Ovary (tissue), 9 donors: ENCODE results near the gene KMT5C. TPM values are rescaled to one million over a fixed set of nuclear protein-coding genes. Genes with fewer than 3 reads are reported as not detected.

Experiments
- DNase-seq, 5 donors: peaks; one replicate each; pipeline ENCODE4 v3.0.0-alpha.2; 2019 to 2020
- H3K27ac ChIP-seq, 2 donors: fragments of 200-600 bp; one replicate each; pipeline versions ENCODE4 v1.5.1 to v1.8.0; 2019 to 2022
- H3K27me3 ChIP-seq: fragments of 200-600 bp; one replicate; pipeline ENCODE4 v1.8.0; 2022
- H3K36me3 ChIP-seq: fragments of 200-600 bp; sonication (generic); one replicate; pipeline ENCODE4 v1.5.1; 2019
- H3K4me1 ChIP-seq: one replicate; pipeline ENCODE4 v1.8.1; 2013; ENCODE audit warnings: mild to moderate bottlenecking, moderate library complexity; ENCODE audit not compliant: insufficient read depth
- H3K4me3 ChIP-seq: fragments of 200-600 bp; sonication (generic); one replicate; pipeline ENCODE4 v1.5.1; 2017
- H3K9me3 ChIP-seq, 2 donors: fragments of 200-600 bp in 1 of 2; sonication (generic) in 1 of 2; one replicate each; pipeline versions ENCODE4 v1.5.1 to v1.8.1; 2013 to 2019; ENCODE audit warnings: mild to moderate bottlenecking in 1 of 2, moderate library complexity in 1 of 2
- CTCF ChIP-seq, 3 donors: fragments of 450-650 bp in 2 of 3; fragments of 200-600 bp in 1 of 3; IDR thresholded peaks; one replicate each; pipeline versions ENCODE4 v1.5.1 to v1.8.0; 2016 to 2022; ENCODE audit warnings: antibody characterized with exemption in 3 of 3, mild to moderate bottlenecking in 1 of 3
- EP300 ChIP-seq: sonication (generic); formaldehyde crosslinking; IDR thresholded peaks from one replicate; pipeline ENCODE4 v1.6.1; 2017; ENCODE audit warnings: antibody characterized with exemption
- POLR2A ChIP-seq: fragments of 450-650 bp; IDR thresholded peaks from one replicate; pipeline ENCODE4 v1.6.1; 2017; ENCODE audit warnings: antibody characterized with exemption, mild to moderate bottlenecking, moderate library complexity
- WGBS, 3 donors: extraction: QIAGEN DNeasy Blood & Tissue Kit in 1 of 3; methylation state at CpG; one replicate each; pipeline versions ENCODE4 v1.1.5 to v1.1.7; 2013 to 2017; 5-methylcytosine and 5-hydroxymethylcytosine counted together
- intact Hi-C, 4 donors: fragments of 100-400 bp; cut with DNase I; formaldehyde crosslinking; loops; one replicate each; pipeline versions ENCODE4 v1.11.0 to v1.15.1; 2022 to 2023
- polyA plus RNA-seq, 2 donors: library from polyadenylated mRNA; stranded (reverse); fragments of 200-250 nt in 1 of 2; fragments of 350-450 nt in 1 of 2; fragmentation: Illumina TruSeq in 1 of 2; extraction: RNeasy Lipid Tissue Mini Kit (QIAGEN cat#74804) in 1 of 2; gene quantifications; one replicate each; pipeline ENCODE4 v1.2.3, GENCODE V29; 2013 to 2014
- total RNA-seq, 7 donors: library from RNA; depleted of rRNA in 2 of 7; stranded (reverse); fragments of >200 nt in 2 of 7; fragmentation: NEBNext Ultra II Directional in 3 of 7; extraction: Animal tissue kit (Norgen Biotek cat#: 25700) in 3 of 7; gene quantifications; one replicate each; pipeline versions ENCODE4 v1.1.0 to v1.2.4, GENCODE V29; 2016 to 2023
- donor health status: DM: no; HTN: no; CAD: no; lungs with moderate emphysema.
- donor health status: DM: no; HTN: no; CAD: no.
- donor health status: Bipolar disorder and iron deficiency.
- donor health status: DM: yes; HTN: yes; CAD: no.
- donor health status: DM: no; HTN: no; CAD: no.
- donor health status: DM: yes; HTN: yes; CAD: no.

The KMT5C gene
- total and polyA plus RNA-seq, 9 donors: 0.37 to 26.2 (median 11.9) TPM

GRCh38 chr19:55350620-55351315 is 11.1 kb downstream of the KMT5C start:
- WGBS, 3 donors: 66 to 69% (median 68%) methylated on average over 11 of the region's 11 CpGs
- Histone ChIP-seq H3K36me3 (no peaks in the 10 kb centered on the region), H3K27ac (no peak overlapping the region), H3K4me1 (no peaks in the 10 kb centered on the region), H3K27me3 (no peaks in the 10 kb centered on the region), H3K4me3 (no peak overlapping the region), H3K9me3 (no peaks in the 10 kb centered on the region)
- intact Hi-C loops: no loop called here
- TF ChIP-seq EP300 (no peak), POLR2A (no peak), CTCF (IDR thresholded peaks at IDR 0.05) (no peak)
- no peak for DNase-seq

- intact Hi-C loops: no loop called here
- DNase-seq: no peak
- no peak overlapping the region for H3K27ac ChIP-seq
- H3K4me3 ChIP-seq: no peak overlapping the region
- 73 to 83% (median 79%) methylated on average over 6 of the region's 6 CpGs for WGBS, 3 donors
- no peak for TF ChIP-seq EP300
- no peak for TF ChIP-seq CTCF (IDR thresholded peaks at IDR 0.05)
- TF ChIP-seq POLR2A: no peak
- no peaks in the 10 kb centered on the region for H3K36me3 ChIP-seq
- H3K27me3 ChIP-seq: no peaks in the 10 kb centered on the region
- no peaks in the 10 kb centered on the region for H3K4me1 ChIP-seq
- H3K9me3 ChIP-seq: no peaks in the 10 kb centered on the region
These were observed 12.4 kb downstream of the KMT5C start for GRCh38 chr19:55352040-55352439.

GRCh38 chr19:55352549-55353145 is 13.0 kb downstream of the KMT5C start:
- H3K4me3 ChIP-seq: no peak overlapping the region
- TF ChIP-seq POLR2A (no peak), EP300 (no peak), CTCF (IDR thresholded peaks at IDR 0.05) (no peak)
- H3K27me3 ChIP-seq: no peaks in the 10 kb centered on the region
- intact Hi-C loops: no loop called here
- H3K27ac ChIP-seq: no peak overlapping the region
- H3K4me1 ChIP-seq: no peaks in the 10 kb centered on the region
- WGBS, 3 donors: 38 to 60% (median 41%) methylated on average over 25 of the region's 25 CpGs
- no peaks in the 10 kb centered on the region for H3K36me3 ChIP-seq
- no peaks in the 10 kb centered on the region for H3K9me3 ChIP-seq
- peak in 1 of 5 donors; percentile 15 for DNase-seq

GRCh38 chr19:55353356-55353802 is 13.7 kb downstream of the KMT5C start:
- Histone ChIP-seq H3K27ac (no peak overlapping the region), H3K36me3 (no peaks in the 10 kb centered on the region), H3K4me3 (peak overlapping the region; percentile 28), H3K9me3 (no peaks in the 10 kb centered on the region), H3K27me3 (no peaks in the 10 kb centered on the region), H3K4me1 (no peaks in the 10 kb centered on the region)
- TF ChIP-seq EP300 (no peak), CTCF (IDR thresholded peaks at IDR 0.05) (no peak), POLR2A (no peak)
- intact Hi-C loops: no loop called here
- peak in 1 of 5 donors; percentile 16 for DNase-seq
- 1 to 2% (median 2%) methylated on average over 24 of the region's 24 CpGs for WGBS, 3 donors
